Glutamatergic neuron (in vitro differentiated cells): ENCODE measurements around the gene ACVR2A. TPM values are rescaled to one million over a fixed set of nuclear protein-coding genes. Genes with fewer than 3 reads are reported as not detected.

Experiments used
- DNase-seq: peaks from one replicate; pipeline ENCODE4 v3.0.0; 2022
- H3K27ac Mint-ChIP-seq: one replicate; pipeline ENCODE4 v1.8.0; 2020; ENCODE audit warnings: mild to moderate bottlenecking, mixed read lengths, inconsistent platforms; ENCODE audit not compliant: unreplicated experiment
- H3K27me3 Mint-ChIP-seq: one replicate; pipeline ENCODE4 v1.8.0; 2020; ENCODE audit warnings: mild to moderate bottlenecking, moderate library complexity, mixed read lengths, inconsistent platforms; ENCODE audit not compliant: unreplicated experiment
- H3K36me3 Mint-ChIP-seq: one replicate; pipeline ENCODE4 v1.8.0; 2020; ENCODE audit warnings: mild to moderate bottlenecking, mixed read lengths, inconsistent platforms; ENCODE audit not compliant: unreplicated experiment
- H3K4me1 Mint-ChIP-seq: one replicate; pipeline ENCODE4 v1.8.0; 2020; ENCODE audit warnings: mild to moderate bottlenecking, low read depth, mixed read lengths, inconsistent platforms; ENCODE audit not compliant: unreplicated experiment
- H3K4me3 Mint-ChIP-seq: one replicate; pipeline ENCODE4 v1.8.0; 2020; ENCODE audit warnings: mild to moderate bottlenecking, mixed read lengths, inconsistent platforms; ENCODE audit not compliant: unreplicated experiment
- H3K9me3 Mint-ChIP-seq: one replicate; pipeline ENCODE4 v1.8.0; 2020; ENCODE audit warnings: mild to moderate bottlenecking, moderate library complexity, mixed read lengths, inconsistent platforms; ENCODE audit not compliant: unreplicated experiment
- CTCF ChIP-seq: fragments of 200-600 bp; sonication (generic); IDR thresholded peaks from one replicate; pipeline ENCODE4 v1.5.0; 2021; ENCODE audit not compliant: partially characterized antibody, unreplicated experiment
- total RNA-seq: library from RNA; stranded (reverse); fragmentation: NEBNext Ultra II Directional; extraction: Animal tissue kit (Norgen Biotek cat#: 25700); gene quantifications from one replicate; pipeline ENCODE4 v1.2.1, GENCODE V29; 2021; ENCODE audit not compliant: unreplicated experiment

Gene ACVR2A
- total RNA-seq, 1 donor from 2014 or later = 110 TPM

- Mint-ChIP-seq H3K27me3 (no peaks in the 10 kb centered on the region), H3K4me3 (no peak overlapping the region), H3K36me3 (peaks cover 4% of the 10 kb centered on the region), H3K4me1 (no peaks in the 10 kb centered on the region), H3K9me3 (no peaks in the 10 kb centered on the region), H3K27ac (no peak overlapping the region)
- TF ChIP-seq CTCF = no peak
- no peak for DNase-seq
Measured at GRCh38 chr2:147829106-147829505, 15.7 kb upstream of the ACVR2A start.

GRCh38 chr2:147836099-147836498 lies 8.7 kb upstream of the ACVR2A start:
- H3K4me3 Mint-ChIP-seq = no peak overlapping the region

GRCh38 chr2:147843391-147843863 lies 1.4 kb upstream of the ACVR2A start:
- H3K4me3 Mint-ChIP-seq = peak overlapping the region; percentile 83
- TF ChIP-seq CTCF = no peak
- H3K9me3 Mint-ChIP-seq = peaks cover 13% of the 10 kb centered on the region
- peaks cover 20% of the 10 kb centered on the region for H3K4me1 Mint-ChIP-seq
- no peak for DNase-seq
- H3K36me3 Mint-ChIP-seq = no peaks in the 10 kb centered on the region
- peak overlapping the region; percentile 82 for H3K27ac Mint-ChIP-seq
- H3K27me3 Mint-ChIP-seq = peaks cover 16% of the 10 kb centered on the region

More at GRCh38 chr2:147836099-147836498, 8.7 kb upstream of the ACVR2A start:
- DNase-seq = no peak
- Mint-ChIP-seq H3K27ac (no peak overlapping the region), H3K4me1 (peaks cover 3% of the 10 kb centered on the region), H3K27me3 (no peaks in the 10 kb centered on the region), H3K9me3 (peaks cover 3% of the 10 kb centered on the region), H3K36me3 (no peaks in the 10 kb centered on the region)
- TF ChIP-seq CTCF = no peak

DNA sequence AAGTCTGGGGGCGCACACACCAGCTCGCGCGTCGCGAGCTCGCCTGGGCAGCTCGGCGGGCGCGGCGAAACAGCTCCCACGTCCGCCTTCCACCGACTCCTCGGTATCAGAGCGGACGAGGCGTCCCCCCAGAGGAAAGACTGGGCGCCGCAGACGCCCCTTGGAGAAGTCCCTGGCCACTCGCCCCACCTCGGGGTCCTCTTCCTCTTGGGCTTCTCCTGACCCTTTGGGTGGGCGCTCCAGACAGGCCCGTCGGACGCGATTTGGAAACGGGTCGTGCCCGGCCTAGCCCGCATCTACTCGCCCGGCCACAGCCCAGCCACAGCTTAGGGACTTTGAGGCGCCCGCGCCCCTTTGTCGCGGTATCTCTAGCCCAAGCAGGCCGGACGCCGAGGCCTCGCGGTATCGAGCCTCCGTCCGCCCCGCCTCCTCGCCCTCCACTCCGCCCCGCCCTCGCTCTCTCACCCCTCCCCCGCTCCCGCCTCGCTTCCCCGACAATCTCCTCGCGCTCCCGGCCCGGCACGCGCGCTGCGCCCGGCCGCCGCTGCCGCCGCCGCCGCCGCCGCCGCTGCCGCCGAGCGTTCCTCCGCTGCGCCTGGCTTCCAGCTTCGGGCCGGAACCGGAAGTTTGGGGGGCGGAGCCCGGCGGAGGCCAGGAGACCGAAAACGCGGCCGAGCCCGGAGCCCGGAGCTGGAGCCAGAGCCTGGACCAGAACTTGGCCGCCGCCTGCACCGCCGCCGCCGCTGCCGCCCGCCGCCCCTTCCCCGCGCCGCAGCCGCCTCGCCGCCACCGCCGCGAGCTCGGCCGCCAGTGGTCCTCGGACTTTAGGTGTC lies 749 bp upstream of the ACVR2A start:
- H3K4me3 Mint-ChIP-seq = peak overlapping the region; percentile 90
- no peak for TF ChIP-seq CTCF
- peak; percentile 98 for DNase-seq
- H3K27me3 Mint-ChIP-seq = peaks cover 16% of the 10 kb centered on the region
- peaks cover 13% of the 10 kb centered on the region for H3K9me3 Mint-ChIP-seq
- H3K36me3 Mint-ChIP-seq = no peaks in the 10 kb centered on the region
- peak overlapping the region; percentile 82 for H3K27ac Mint-ChIP-seq
- H3K4me1 Mint-ChIP-seq = peaks cover 22% of the 10 kb centered on the region

DNA sequence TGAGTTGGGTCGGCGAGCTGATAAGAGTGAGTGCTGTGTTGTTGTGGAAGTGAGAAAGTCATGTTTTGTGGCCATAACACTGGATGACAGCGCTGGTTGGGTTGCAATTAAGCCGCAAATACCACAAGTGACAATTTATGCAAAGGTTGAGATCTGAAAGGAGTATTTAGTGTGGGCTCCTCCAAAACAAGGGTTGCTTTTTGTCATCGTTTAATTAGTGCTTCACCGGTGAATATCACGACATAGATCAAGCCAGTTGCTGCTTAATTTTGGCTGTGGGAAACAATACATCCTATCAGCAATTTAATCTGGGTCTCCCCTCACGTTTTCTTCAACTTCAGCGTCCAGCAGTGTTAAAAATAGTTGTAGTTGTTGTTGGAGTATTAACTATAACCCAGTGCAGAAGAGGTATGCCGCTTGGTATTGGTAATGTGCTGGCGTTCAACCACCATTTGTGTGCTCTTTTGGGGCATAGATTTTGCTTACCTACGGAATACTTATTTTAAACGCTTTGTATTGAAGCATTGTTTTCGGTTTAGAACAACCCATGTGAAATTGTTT lies 662 bp downstream of the ACVR2A start:
- peaks cover 31% of the 10 kb centered on the region for H3K4me1 Mint-ChIP-seq
- no peak for DNase-seq
- H3K9me3 Mint-ChIP-seq = peaks cover 13% of the 10 kb centered on the region
- no peak for TF ChIP-seq CTCF
- H3K4me3 Mint-ChIP-seq = peak overlapping the region; percentile 90
- peak overlapping the region; percentile 91 for H3K27ac Mint-ChIP-seq
- H3K36me3 Mint-ChIP-seq = no peaks in the 10 kb centered on the region
- peaks cover 16% of the 10 kb centered on the region for H3K27me3 Mint-ChIP-seq
